ENCODE results near the gene ZNF775.
A peak's percentile ranks its signal among the peaks of the same experiment; 100 is the strongest.

The ZNF775 gene

GRCh38 chr7:150415161-150416153 lies 36.3 kb downstream of the ZNF775 start:
- no peak for DNase-seq

- no peak for DNase-seq
Observed at GRCh38 chr7:150417239-150417638, 38.1 kb downstream of the ZNF775 start.

GRCh38 chr7:150417863-150418262 lies 38.7 kb downstream of the ZNF775 start:
- DNase-seq, result no peak

DNA sequence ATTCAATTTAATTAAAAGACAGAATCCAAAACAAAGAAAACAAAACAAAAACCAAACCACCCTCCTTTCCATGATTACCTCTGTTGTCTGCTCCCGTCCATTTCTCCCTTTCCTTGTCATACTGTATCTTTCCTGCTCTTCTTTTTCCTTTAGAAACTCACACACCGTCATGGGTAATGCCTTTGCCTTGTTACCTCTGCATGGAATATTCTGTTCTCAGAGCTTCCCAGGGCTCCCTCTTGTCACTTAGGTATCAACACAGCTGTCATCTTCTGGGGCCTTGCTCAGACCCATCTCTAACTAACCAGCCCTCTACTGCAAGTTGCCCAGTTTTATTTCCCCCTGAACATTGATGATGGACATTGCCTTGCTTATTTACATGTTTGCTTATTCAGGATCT lies 41.1 kb downstream of the ZNF775 start:
- no peak for DNase-seq

GRCh38 chr7:150420987-150421674 lies 42.0 kb downstream of the ZNF775 start:
- peak; percentile 64 for DNase-seq

DNA sequence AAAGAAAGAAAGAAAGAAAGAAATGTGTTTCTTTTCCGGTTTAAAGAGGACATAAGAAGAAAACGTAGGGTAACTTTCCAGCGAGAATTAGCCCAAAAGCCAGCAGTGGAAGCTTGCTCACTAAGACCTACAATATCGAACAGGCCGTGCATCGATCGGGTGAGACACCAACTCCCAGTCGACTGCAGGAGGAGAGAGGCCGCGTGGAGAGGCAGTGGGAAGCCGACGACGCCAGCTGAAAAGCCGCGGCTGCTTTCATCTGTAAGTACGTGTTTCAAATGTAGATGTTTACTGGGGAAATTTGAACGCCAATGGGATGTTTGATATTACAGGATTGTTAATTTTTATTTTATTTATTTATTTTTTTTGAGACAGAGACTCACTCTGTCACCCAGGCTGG lies 42.7 kb downstream of the ZNF775 start:
- DNase-seq, result no peak

GRCh38 chr7:150425670-150426069 lies 46.5 kb downstream of the ZNF775 start:
- DNase-seq, result no peak

DNA sequence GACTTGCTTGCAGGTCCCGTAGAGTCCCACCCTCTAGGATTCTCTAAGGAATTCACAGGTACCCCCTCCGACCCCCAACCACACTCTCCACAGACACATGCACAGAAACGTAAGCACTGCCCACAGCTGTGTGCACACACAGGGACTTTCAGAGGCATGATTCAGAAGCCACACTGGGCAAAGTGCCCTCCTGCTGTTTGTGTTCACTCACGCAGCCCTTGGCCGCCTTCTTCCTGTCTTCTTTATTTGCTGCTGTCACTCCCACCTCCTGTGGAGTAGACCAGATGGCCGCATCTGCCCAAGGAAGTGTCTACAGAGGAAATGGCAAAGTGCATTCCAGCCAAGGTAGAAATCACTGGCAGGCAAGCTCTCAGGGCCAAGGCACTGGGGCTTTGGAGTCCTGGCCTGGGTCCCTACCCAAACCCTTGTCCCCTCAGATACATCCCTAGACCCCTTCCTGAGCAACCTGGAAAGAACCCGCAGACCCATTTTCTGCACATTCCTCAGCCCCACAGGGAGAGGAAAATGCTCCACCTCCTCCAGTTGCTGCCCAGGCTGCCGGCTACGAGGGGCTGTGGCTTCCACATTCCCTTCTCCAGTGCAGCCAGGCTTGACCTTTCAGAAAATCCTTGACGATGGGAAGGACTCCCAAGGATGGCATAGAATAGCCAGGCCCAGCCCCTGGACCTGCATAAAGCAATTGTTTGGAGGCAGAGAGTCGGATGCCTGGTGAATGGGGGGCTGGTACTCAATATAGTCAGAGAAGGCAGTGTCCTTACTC lies 49.7 kb downstream of the ZNF775 start:
- DNase-seq, result peak; percentile 45

- DNase-seq, result no peak
Observed at GRCh38 chr7:150429699-150430098, 50.6 kb downstream of the ZNF775 start.

DNA sequence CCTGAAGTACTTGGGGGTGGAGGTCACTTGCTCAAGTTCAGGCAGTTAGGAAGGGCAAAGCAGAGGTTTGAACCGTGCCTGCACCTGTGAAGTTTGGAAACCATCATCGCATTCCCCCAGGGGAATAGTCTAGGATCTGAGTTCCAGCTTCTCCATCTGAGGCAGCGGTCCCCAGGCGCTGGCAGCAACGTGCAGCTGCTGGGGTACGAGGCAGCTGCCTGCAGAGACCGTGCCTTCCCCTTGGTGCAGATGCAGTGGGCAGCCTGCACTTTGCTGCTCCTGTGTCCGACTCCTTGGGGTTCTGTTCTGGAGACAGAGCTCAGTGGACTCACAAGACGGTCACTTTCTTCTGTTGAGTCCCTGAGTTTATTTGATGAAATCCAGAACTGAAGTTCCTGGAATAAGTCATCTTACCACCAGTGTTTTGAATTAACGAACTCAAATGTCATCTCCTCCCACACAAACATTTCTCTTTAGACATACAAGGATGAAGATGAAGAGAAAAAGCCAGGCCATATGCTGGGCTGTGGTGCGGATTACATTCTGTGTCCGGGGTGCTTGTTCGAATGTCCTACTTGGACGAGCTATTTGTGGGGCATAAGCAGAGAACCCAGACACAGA lies 51.4 kb downstream of the ZNF775 start:
- DNase-seq, result no peak

GRCh38 chr7:150431839-150432658 lies 52.9 kb downstream of the ZNF775 start:
- DNase-seq, result no peak

- DNase-seq, result no peak
Observed at GRCh38 chr7:150432915-150433892, 54.1 kb downstream of the ZNF775 start.

DNA sequence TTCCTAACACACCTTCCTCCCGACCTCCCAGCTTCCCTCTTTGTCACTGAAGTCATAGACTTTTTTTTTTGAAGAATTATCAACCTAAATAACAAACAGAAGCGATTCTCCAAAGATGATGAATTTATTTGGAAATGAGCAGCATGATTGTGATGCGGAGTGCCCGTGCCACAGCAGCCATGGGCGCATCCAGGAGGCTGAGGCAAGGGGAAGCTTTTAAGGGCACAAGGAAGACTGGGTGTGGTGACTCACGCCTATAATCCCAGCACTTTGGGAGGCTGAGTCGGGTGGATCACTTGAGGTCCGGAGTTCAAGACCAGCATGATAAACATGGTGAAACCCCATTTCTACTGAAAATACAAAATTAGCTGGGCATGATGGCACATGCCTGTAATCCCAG lies 55.1 kb downstream of the ZNF775 start:
- no peak for DNase-seq

- DNase-seq, result no peak
Observed at GRCh38 chr7:150435047-150435389, 55.9 kb downstream of the ZNF775 start.

GRCh38 chr7:150435390-150436073 lies 56.4 kb downstream of the ZNF775 start:
- DNase-seq, result no peak

DNA sequence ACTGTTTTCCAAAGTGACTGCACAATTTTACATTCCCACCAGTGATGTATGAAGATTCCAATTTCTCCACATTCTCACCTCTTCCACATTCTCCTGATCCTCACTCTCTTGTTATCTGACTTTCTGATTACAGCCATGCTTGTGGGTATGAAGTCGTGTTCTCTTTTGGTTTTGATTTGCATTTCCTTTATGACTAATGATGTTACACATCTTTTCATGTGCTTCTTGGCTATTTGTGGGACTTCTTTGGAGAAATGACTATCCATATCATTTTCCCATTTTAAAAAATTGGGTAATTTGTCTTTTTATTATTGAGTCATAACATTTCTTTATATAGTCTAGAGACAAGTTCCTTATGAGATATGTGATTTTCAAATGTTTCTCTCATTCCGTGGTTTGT lies 60.8 kb downstream of the ZNF775 start:
- DNase-seq, result no peak

DNA sequence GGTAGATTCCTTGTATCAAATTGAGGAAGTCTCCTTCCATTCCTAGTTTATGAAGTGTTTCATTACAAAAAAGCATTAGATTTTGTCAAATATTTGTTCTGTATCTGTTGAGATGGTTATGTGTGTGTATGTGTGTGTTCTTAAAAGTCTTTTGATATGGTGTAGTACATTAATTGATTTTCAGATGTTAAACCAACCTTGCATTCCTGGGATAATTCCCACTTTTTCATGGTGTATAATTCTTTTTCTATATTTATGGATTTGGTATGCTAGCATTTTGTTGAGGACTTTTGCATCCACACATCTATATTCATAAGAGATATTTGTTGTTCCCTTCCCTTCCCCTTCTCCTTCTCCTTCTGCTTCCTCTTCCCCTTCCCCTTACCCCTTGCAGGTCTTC lies 62.4 kb downstream of the ZNF775 start:
- DNase-seq, result no peak

DNA sequence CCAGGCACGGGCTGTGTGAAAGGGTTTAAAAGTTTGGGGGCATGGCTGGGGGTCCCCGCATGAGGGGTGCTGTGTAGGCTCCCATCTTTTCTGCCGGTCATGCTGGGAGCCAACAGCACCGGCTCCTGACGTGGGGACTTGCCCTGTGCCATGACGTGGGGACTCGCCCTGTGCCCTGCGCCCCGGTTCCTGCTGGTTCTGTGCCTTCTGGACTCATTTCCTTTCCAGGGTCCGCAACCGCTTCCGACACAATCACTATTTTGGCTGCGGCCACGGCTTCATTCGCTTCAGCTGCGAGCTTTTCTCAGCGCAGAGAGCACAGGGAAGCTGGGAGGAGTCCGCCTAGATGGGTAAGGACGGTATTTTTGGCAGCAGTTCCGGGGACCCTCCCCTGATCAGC lies 63.7 kb downstream of the ZNF775 start:
- no peak for DNase-seq

GRCh38 chr7:150443793-150444540 lies 64.8 kb downstream of the ZNF775 start:
- no peak for DNase-seq

All from fibroblast of skin of right quadriceps (primary cell).